MV-4-11 (cell line): Measurements from ENCODE around the gene CRLF3.
"Not testable (repeated sequence)": the region's sequence is repeated elsewhere in the genome, so short reads cannot be mapped to it uniquely, and the experiment has no call there.

ENCODE experiments used
- DNase-seq: peaks from one replicate; lab custom pipeline; 2025; lab: John Stamatoyannopoulos, UW

Gene CRLF3

DNA sequence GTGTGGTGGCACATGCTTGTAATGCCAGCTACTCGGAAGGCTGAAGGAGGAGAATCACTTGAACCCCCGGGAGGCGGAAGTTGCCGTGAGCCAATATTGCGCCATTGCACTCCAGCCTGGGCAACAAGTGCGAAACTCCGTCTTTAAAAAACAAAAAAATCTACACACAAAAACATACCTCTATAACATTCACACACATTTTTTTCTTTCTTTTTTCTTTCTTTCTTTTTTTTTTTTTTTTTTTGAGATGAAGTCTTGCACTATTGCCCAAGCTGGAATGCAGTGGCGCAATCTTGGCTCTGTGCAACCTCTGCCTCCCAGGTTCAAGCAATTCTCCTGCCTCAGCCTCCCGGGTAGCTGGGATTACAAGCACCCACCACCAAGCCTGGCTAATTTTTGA is 9.6 kb downstream of the CRLF3 start:
- peak; percentile 71 for DNase-seq

DNA sequence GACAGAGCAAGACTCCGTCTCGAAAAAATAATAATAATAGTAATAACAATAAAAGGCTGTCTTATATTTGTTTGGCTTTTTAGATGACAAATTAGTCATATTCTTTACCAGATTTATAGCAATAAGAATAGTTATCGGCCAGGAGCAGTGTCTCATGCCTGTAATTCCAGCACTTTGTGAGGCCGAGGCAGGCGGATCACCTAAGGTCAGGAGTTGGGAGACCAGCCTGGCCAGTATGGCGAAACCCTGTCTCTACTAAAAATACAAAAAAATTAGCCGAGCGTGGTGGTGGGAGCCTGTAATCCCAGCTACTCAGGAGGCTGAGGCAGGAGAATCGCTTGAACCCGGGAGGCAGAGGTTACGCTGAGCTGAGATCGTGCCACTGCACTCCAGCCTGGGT is 10.3 kb downstream of the CRLF3 start:
- not testable (repeated sequence) for DNase-seq

DNA sequence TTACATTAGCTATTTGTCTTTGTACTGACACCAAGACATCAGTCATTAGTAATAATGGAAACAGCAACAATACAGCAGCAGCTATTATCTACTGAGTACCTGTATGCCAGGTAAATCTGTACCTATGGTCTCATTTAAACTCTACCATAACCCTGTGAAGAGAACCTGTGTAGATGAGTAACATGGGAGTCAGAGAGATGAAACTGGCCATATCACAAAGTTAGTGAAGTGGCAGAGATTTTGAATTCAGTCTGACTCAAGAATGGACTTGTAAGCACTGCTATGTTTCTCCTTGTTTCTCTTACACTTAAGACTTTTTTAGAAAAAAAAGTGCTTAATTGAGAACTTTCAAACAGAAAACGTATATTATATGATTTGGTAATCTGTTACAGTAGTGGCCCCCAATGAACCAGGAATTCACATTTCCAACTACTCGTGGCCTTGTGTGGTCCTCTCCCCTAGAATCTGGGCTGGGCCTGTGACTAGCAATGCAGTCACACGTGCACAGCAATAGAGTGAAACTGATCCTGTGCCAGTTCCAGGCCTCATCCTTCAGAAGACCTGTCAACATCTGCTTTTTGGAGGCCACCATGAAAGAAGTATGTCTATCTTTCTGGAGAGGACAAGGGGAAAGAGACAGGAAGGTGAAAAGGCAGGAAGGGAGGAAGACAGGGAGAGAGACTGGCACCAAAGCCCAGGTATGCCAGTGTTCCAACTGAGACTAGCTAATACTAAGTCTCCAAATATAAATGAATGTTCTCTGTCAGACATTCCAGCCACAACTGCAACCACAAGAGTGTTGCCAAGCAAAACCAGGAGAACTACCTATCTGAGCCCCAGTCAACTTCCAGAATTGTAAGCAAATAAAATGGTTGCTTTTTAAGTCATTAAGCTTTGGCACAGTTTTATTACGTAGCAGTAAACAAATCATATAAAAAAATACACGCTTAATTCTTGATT is 12.0 kb downstream of the CRLF3 start:
- peak; percentile 3 for DNase-seq

DNA sequence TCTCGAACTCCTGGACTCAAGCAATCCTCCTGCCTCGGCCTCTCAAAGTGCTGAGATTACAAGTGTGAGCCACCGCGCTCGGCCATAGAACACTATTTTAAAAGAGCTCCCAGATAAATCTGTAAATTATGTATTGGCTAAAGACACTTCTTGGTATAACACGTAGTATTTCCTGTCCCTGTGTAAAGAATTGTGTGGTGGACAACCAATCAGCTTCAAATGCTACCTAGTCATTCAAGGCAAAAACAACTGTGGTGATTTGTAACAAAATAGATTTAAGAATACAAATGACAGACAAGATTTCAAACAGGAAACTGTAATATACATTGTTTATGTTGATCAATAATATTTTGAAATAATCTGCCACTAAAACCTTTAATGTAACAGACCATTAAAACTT is 14.6 kb downstream of the CRLF3 start:
- DNase-seq = no peak

DNA sequence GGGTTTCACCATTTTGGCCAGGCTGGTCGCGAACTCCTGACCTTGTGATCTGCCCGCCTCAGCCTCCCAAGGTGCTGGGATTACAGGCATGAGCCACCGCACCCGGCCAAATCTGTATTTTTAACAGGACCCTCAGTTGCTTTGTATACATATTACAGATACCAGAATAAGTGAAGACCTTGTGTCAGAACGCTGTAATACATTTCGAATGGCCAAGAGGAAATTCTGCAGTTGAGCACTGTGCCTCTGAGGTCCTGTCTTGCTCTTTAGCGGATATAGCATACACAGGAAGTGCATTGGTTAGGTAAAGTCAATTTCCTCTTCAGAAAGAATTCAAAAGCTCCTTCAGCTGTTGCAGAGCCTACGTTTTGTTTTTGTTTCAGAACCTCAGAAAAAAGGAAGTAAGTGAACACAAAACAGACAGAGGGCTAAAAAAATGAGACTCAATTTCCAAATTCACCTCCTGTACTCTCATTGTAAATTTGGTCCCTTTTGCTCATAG is 15.7 kb downstream of the CRLF3 start:
- peak; percentile 94 for DNase-seq

DNA sequence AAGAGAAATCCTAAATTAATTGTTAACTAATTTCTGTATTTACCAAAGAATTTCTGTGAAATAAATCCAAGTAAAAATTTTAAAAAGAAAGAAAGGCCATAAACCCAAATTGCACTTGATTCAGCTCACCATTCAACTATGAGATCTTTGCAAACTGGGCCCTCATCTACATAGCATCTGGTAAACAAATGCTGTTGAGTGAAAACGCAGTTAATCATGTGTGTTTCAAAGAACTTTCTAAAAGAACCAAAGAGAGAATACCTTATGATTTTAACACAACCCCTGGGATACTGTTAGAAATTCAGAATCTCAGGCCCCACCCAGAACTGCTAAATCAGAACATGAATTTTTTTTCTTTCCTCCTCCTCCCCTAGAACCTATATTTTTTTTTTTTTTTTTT is 16.6 kb downstream of the CRLF3 start:
- no peak for DNase-seq

DNA sequence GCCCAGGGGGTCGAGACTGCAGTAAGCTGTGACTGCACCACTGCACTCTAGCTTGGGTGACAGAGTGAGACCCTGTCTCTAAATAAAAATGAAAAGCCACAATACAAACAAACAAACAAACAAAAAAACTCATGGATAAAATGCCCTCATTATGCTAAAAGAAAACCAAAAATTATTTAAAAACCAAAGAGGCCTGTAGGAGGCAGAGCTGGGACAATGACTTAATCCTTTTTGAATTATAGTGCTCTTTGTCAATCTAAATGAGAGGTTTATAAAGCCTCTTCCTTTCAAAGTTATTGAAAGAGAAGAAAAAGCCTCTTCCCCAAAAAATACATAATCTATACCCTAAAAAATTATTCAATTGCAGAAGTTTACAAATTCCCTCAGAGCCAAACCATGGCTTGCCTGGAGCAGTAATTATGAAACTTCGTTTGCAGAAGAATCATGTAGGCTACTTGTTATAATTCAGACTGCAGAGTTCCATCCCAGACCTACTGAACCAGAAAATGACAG is 18.5 kb downstream of the CRLF3 start:
- peak; percentile 54 for DNase-seq

DNA sequence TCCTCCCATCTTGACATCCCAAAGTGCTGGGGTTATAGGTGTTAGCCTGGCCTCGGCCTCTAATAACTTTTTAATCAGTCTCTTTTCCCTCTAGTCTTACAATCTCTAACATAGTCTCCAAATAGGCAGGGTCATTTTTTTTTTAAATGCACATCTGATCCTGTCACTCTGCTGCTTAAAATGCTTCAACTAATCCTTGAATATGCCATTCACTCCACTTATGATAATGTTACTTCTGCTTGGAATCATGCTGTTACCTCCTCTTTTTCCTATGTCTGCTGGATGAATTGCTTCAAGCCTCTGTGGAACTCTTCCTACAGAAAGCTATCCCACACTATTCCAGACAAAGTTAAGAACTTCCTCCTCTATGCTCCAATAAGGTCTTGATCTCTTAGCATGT is 22.8 kb downstream of the CRLF3 start:
- no peak for DNase-seq

DNA sequence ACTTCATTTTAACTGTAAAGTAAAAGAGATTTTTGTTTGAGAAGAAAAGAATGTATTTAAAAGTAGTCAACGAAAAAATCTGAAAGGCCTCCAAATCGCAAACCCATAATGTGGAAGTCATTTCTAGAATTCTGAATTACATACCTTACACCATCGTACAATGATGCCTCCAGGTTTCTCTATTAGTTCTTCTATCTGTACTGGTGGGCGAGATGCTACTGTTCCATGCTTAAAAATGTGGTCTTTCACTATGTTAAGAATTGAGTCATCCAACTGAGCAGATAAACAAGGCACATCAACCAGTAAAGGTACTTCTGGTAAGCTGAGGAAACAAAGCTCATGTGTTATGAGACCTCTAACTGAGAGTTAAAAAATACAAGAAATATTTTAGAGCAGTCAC is 28.5 kb downstream of the CRLF3 start:
- no peak for DNase-seq

DNA sequence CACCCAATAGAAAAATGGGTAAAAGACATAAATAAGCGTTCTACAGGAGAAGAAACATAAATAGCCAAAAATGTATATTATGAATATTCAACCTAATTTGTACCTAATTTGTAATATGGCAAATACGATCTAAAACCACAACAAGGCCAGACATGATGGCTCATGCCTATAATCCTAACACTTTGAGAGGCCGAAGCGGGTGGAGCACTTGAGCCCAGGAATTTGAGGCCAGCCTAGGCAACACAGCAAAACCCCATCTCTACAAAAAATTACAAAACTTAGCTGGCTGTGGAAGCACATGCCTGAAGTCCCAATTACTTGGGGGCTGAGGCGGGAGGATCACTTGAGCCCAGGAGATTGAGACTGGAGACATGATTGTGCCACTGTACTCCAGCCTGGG is 30.1 kb downstream of the CRLF3 start:
- no peak for DNase-seq

DNA sequence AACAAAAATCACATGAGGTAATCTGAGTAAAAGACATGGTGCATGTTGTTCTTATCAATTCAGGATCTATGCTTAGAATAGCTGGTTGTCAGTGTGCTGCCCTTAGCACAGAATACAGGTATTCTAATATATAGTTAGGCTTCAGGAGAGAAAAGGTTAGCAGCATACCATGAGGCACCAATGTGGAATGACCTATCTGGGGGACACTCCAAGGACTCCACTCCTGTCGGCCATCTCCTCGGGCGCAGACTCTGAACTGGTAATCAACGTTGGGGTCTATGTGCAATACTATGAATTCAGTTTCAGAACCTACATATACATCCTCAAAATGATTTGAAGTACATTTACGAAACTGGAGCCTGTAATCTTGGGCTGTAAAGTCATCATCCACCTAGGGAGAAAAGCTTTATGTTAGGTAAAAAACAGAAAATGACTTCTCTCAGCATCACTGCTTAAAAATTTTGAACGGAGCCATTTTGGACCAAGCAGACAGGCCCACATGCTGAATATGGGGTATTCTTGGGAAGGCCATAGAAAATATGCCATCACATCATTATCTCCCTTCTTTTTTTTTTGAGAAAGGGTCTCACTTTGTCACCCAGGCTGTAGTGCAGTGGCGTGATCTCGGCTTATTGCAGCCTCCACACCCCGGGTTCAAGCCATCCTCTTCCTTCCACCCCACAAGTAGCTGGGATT is 31.1 kb downstream of the CRLF3 start:
- DNase-seq = no peak

DNA sequence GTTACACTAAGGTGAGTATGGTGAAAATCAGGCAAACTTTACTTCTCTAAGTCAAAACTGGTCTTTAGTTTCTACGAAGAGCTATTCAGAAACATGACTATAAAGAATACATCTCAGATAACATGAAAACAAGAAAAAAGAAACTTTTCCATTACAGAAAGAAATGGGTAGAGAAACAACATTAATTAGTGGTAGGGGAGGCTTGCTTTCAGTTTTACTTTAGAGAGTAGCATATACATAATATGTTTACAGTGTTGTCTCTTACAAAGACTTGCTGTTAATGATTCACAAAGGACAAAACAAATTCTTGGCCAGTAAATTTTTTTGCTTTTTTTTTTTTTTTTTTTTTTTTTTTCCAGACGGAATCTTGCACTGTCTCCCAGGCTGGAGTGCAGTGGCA is 34.2 kb downstream of the CRLF3 start:
- DNase-seq = no peak

DNA sequence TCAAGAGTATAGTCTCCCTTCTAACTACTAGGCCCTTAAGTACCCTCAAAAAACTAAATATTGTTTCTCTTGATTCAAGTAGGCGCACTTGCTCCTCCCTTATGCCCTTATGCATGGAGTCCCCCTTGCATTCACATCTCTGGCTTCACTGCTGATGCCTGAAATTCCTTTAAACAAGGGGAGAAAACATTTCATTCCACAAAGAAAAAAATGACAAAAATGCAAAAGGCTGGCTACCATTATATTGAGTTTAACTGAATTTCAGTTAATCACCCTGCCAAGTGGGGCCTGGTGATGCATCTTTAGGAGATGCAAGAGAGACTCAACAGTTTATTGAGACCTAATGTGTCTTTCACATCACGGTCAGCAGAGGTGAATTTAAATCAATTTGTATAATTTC is 35.6 kb downstream of the CRLF3 start:
- no peak for DNase-seq

DNA sequence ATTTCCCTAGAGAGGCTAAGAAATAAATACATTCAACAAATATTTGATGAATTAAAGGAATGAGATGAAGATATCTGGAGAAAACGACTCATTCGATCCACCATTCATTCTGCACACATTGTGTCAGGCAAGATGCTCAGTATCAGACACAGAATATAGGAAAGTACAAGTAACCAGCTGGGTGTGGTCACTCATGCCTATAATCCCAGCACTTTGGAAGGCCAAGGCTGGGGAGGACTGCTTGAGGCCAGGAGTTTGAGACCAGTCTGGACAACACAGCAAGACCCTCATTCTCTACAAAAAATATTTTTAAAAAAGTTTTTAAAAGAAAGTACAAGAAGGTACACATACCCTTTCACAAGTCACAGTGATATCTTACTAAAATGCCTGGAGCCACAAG is 42.3 kb downstream of the CRLF3 start:
- DNase-seq = no peak

DNA sequence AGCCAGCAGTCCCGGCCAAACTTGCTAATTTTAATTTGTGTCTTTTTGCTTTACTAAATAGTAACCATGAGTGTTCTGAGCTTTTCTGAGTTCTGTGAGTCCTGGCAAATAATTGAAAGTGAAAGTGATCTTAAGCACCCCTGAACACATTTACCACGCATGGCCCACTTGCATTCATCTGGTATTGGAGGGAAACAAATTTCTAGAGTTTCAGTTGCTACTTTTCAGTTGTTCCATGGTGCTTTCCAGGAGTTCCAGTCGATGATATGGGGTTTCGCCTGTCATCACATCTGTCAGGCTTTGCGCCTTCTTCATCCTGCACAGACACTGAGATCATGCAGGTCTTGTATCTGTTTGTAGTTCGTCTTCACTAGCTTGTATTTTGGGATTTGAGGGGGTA is 44.1 kb downstream of the CRLF3 start:
- peak; percentile 8 for DNase-seq

DNA sequence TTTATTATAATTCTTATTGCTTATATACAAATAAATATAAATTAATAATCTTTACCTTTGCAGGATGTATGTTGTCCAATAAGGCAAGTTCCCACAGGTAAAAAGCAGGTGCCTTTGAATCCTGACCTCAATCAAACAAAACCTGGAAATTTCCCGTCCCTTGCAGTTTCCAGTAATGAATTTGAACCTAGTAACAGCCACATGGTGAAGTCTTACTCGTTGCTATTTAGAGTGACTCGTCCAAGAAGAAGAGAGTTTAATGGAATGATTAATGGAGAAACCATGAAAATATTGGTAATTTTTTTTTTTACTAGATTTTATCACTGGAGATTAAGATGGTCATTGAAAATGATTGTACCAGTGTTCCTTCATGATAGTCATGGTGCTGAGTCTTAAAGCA is 55.7 kb downstream of the CRLF3 start:
- DNase-seq = not testable (repeated sequence)

DNA sequence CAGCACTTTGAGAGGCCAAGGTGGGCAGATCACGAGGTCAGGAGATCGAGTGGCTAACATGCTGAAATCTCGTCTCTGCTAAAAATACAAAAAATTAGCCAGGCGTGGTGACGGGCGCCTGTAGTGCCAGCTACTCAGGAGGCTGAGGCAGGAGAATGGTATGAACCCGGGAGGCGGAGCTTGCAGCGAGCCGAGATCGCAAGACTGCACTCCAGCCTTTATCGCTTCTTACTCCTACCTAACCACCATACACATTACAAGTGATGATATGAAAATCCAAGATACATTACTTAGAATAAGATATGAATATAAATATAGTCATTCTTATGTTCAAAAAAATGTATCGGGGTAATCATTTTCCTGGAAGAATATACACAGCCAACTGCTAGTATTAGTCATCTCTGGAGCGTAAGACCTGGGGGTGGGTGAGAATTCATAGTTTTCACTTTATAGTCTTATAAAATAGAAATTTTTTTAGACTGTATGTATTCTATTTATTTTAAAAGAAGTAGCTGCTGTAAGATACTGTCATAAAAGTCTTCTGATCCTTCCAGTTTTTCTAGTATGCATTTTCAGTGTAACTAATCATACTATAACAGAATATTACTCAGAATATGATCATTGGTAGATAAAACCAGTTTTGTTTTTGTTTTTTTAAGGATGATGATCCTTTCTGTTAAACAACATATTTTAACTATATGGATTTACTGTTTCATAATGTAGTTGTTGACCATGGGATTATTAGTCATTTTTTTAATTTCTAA is 56.7 kb downstream of the CRLF3 start:
- not testable (repeated sequence) for DNase-seq

DNA sequence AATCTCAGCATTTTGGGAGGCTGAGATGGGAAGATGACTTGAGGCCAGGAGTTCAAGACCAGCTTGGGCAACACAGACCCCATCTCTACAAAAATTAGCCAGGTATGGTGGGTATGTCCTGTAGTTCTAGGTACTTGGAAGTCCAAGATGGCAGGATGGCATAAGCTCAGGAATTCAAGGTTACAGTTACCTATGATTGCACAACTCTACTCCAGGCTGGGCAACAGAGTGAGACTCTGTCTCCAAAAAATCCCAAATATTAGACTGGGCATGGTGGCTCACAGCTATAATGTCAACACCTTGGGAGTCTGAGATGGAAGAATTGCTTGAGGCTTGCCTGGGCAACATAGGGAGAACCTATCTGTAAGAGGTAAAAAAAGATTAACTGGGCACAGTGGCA is 63.4 kb downstream of the CRLF3 start:
- no peak for DNase-seq

DNA sequence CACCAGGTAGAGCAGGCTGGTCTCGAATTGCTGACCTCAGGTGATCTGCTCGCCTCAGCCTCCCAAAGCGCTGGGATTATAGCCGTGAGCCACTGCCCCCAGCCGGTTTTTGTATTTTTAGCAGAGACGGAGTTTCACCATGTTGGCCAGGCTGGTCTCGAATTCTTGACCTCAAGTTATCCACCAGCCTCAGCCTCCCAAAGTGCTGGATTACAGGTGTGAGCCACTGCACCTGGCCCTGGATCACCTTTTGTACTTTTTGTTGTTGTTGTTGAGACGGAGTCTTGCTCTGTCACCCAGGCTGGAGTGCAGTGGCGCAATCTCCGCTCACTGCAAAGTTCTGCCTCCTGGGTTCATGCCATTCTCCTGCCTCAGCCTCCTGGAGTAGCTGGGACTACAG is 71.2 kb downstream of the CRLF3 start:
- DNase-seq = not testable (repeated sequence)

DNA sequence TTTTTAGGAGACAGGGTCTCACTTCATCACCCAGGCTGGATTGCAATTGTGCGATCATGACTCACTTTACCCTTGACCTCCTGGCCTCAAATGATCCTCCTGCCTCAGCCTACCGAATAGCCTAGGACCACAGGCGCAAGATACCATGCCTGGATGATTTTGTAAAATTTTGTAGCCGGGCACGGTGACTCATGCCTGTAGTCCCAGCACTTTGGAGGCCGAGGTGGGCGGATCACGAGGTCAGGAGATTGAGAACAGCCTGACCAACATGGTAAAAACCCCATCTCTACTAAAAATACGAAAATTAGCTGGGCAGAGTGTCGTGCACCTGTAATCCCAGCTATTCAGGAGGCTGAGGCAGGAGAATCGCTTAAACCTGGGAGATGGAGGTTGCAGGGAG is 73.5 kb downstream of the CRLF3 start:
- DNase-seq = not testable (repeated sequence)

DNA sequence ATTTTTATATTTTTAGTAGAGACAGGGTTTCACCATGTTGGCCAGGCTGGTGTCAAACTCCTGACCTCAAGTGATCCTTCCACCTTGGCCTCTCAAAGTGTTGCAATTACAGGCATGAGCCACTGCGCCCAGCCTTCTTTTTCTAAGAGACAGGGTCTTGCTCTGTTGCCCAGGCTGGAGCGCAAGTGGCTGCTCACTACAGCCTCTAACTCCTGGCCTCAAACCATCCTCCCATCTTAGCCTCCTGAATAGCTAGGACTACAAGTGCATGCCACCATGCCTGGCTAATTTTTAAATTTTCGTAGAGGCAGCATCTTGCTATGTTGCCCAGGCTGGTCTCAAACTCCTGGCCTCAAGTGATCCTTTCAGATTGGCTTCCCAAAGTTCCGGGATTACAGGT is 76.9 kb downstream of the CRLF3 start:
- DNase-seq = not testable (repeated sequence)

DNA sequence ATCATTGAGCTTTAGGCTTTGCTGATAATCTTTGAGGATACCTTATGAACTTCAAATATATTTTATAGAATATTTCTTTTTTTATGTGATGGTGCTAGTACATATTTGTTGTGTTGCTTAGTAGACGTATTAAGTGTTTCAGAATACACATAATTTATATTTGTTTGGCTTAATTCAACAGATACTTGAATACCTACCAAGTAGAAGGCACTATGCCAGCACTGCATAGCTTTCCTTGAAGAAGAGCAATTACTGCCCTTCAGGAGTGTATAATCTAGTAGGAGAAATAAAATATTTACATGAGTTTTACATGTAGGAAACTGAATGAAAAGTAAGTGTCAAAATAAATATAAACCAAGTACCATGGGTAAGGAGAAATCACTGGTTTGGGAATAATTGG is 81.8 kb downstream of the CRLF3 start:
- DNase-seq = not testable (repeated sequence)
